Measurements from ENCODE around the gene IGSF8. TPM values are rescaled to one million over a fixed set of nuclear protein-coding genes. Genes with fewer than 3 reads are reported as not detected.

Gene IGSF8
- total and polyA plus RNA-seq, 2 of the 8 experiments (the other 6 are each of a cell fraction or from before 2014, with no cell fraction given): 69.6 to 132 TPM

- 95% methylated on average over 8 of the region's 8 CpGs; no CpG with 5 or more reads in 1 of the 2 experiments for WGBS, 2 experiments (ENCODE audit: extremely low coverage in 1 of 2, insufficient coverage in 1 of 2, insufficient read length in 1 of 2, insufficient replicate concordance in 2 of 2, low coverage in 1 of 2, low lambda C conversion rate in 2 of 2, missing lambda C conversion rate in 1 of 2)
- Histone ChIP-seq H3K23ac (ENCODE audit: insufficient read length) (no peak overlapping the region), H4K20me1 (replicated peaks in 1 of 2; ENCODE audit: control insufficient read depth in 1 of 2, insufficient read depth in 2 of 2, low read length in 2 of 2) (no peaks in the 10 kb centered on the region), H2BK20ac (ENCODE audit: low read length) (no peak overlapping the region), H3K56ac (replicated peaks; ENCODE audit: insufficient read length, low read depth, low read length) (no peak overlapping the region), H3K9me3 (ENCODE audit: insufficient read depth in 2 of 2, low read depth in 1 of 2, low read length in 1 of 2) (no peaks in the 10 kb centered on the region), H2AFZ (ENCODE audit: low read length) (no peak overlapping the region), H2BK15ac (ENCODE audit: low read length) (no peak overlapping the region), H3K23me2 (ENCODE audit: low read depth, low read length) (no peaks in the 10 kb centered on the region), H3K18ac (ENCODE audit: extremely low read depth, low read length) (no peak overlapping the region), H2AK5ac (ENCODE audit: low read depth, low read length) (no peak overlapping the region), H3K4me2 (ENCODE audit: insufficient read depth in 1 of 2, low read depth in 2 of 2, low read length in 2 of 2) (no peak overlapping the region), H3K14ac (ENCODE audit: insufficient read length) (no peak overlapping the region), H3K27ac (ENCODE audit: low read depth, low read length) (no peak overlapping the region), H3K36me3 (ENCODE audit: control insufficient read depth in 2 of 4, insufficient read depth in 4 of 4, low read length in 3 of 4) (peaks cover 2 to 37% (median 20%) of the 10 kb centered on the region in 4 experiments; a peak in 6 of 8 replicates), H3K27me3 (replicated peaks in 1 of 4; ENCODE audit: control insufficient read depth in 3 of 4, extremely low read depth in 1 of 4, insufficient read depth in 3 of 4, low read length in 3 of 4) (no peaks in the 10 kb centered on the region), H4K5ac (ENCODE audit: insufficient read length, low read depth, low read length) (no peak overlapping the region), H3K79me1 (ENCODE audit: low read depth, low read length) (no peaks in the 10 kb centered on the region), H3K9ac (replicated peaks in 1 of 4; ENCODE audit: extremely low read depth in 1 of 4, low read depth in 3 of 4, low read length in 3 of 4) (no peak overlapping the region), H4K8ac (ENCODE audit: extremely low read depth, insufficient read depth, low read length) (no peak overlapping the region), H2BK120ac (replicated peaks; ENCODE audit: low read depth, low read length) (no peak overlapping the region), H3K4me3 (ENCODE audit: extremely low read depth in 1 of 4, insufficient read depth in 2 of 4, low read depth in 3 of 4, low read length in 4 of 4) (no peak overlapping the region), H3K4me1 (replicated peaks in 1 of 4; ENCODE audit: control insufficient read depth in 3 of 4, insufficient read depth in 4 of 4, low read length in 3 of 4) (no peaks in the 10 kb centered on the region), H3K4ac (replicated peaks; ENCODE audit: insufficient read length, low read depth, low read length) (no peak overlapping the region), H4K91ac (replicated peaks; ENCODE audit: insufficient read length, low read length) (no peak overlapping the region), H3K79me2 (ENCODE audit: control insufficient read depth in 1 of 2, insufficient read depth in 2 of 2, low read length in 2 of 2) (no peaks in the 10 kb centered on the region), H2BK5ac (ENCODE audit: low read depth, low read length) (no peak overlapping the region), H2BK12ac (ENCODE audit: low read depth, low read length) (no peak overlapping the region)
- ChIA-PET CTCF (ENCODE audit: partially characterized antibody) (interaction anchor here (1.2 to 1.7 kb wide), 3 partner anchors 16 to 54 kb away, joined by 3 to 4 read pairs (median 4); no protein-coding TSS in a partner anchor), POLR2A (ENCODE audit: partially characterized antibody) (interaction anchor here (5.0 kb wide), 1 partner anchor 12 kb away, joined by 56 read pairs; no protein-coding TSS in a partner anchor)
- FAIRE-seq (no peak), DNase-seq (ENCODE audit: low read depth in 1 of 2, low spot score in 2 of 2) (no peak)
- TF ChIP-seq TCF12 (IDR thresholded peaks at IDR 0.05; ENCODE audit: low read depth, low read length) (no peak), POLR2AphosphoS5 (IDR thresholded peaks at IDR 0.05; ENCODE audit: low read depth, low read length) (no peak)
Observed at GRCh38 chr1:160139840-160140239, 41.4 kb upstream of the IGSF8 start.

Measured in H1 (cell line).